ENCODE measurements around the gene CCDC92. TPM values are rescaled to one million over a fixed set of nuclear protein-coding genes. Genes with fewer than 3 reads are reported as not detected.

Gene CCDC92
- total and polyA plus RNA-seq, 2 donors (not counting 3 experiments of a cell fraction or from before 2014, with no cell fraction given) = 41.2 to 41.6 TPM

- no peak for FAIRE-seq
These were observed 25.3 kb upstream of the CCDC92 start for GRCh38 chr12:123997908-123998307.

More at GRCh38 chr12:123997908-123998307, 25.3 kb upstream of the CCDC92 start:
- Histone ChIP-seq H3K36me3 (ENCODE audit: control insufficient read depth in 2 of 2, extremely low read depth in 1 of 2, insufficient read depth in 2 of 2, low read length in 2 of 2) (peaks cover 6 to 7% of the 10 kb centered on the region in 2 experiments), H3K4me1 (ENCODE audit: control insufficient read depth, extremely low read depth, insufficient read depth, low read length) (peaks cover 7% of the 10 kb centered on the region), H3K4me3 (replicated peaks in 1 of 3; ENCODE audit: insufficient read depth in 1 of 3, low read depth in 1 of 3, low read length in 3 of 3) (no peak overlapping the region), H2AFZ (ENCODE audit: low read depth, low read length) (no peak overlapping the region), H4K20me1 (replicated peaks; ENCODE audit: control insufficient read depth, extremely low read depth, insufficient read depth, low read length) (no peaks in the 10 kb centered on the region), H3K79me2 (ENCODE audit: control insufficient read depth, insufficient read depth, low read length) (peaks cover 11% of the 10 kb centered on the region), H3K27ac (ENCODE audit: insufficient read depth, low read depth, low read length) (no peak overlapping the region), H3K9ac (replicated peaks; ENCODE audit: extremely low read depth, insufficient read depth, low read length) (no peak overlapping the region), H3K27me3 (ENCODE audit: control insufficient read depth in 2 of 2, insufficient read depth in 2 of 2, low read length in 2 of 2) (no peaks in the 10 kb centered on the region), H3K9me1 (replicated peaks; ENCODE audit: control insufficient read depth, extremely low read depth, insufficient read depth, low read length) (no peaks in the 10 kb centered on the region), H3K9me3 (replicated peaks; ENCODE audit: control insufficient read depth, insufficient read depth, low read length) (no peaks in the 10 kb centered on the region), H3K4me2 (ENCODE audit: insufficient read depth, low read length) (no peak overlapping the region)
- DNase-seq (ENCODE audit: low read depth, low spot score) = no peak
- ChIA-PET POLR2A (no interaction called here), CTCF (interaction anchor here (1.5 to 1.6 kb wide), 2 partner anchors 35 to 93 kb away, joined by 3 to 6 read pairs; no protein-coding TSS in a partner anchor)
- dilution Hi-C loops (cut with MboI; ENCODE audit: extremely low pct_ligation_motif_present, low sequenced_read_pairs) (no loop called here), intact Hi-C loops (cut with micrococcal nuclease) (no loop called here)
- TF ChIP-seq GATA2 (IDR thresholded peaks at IDR 0.05; ENCODE audit: insufficient read depth, insufficient read length, low read depth, low read length) (no peak), CTCF (IDR thresholded peaks at IDR 0.05; ENCODE audit: extremely low read depth in 1 of 2, insufficient read depth in 1 of 2, low read depth in 1 of 2, low read length in 2 of 2) (no peak), FOS (IDR thresholded peaks at IDR 0.05; ENCODE audit: borderline replicate concordance, insufficient read depth, low read length) (no peak), POLR2A (IDR thresholded peaks at IDR 0.05; ENCODE audit: low read depth, low read length) (no peak), MAX (IDR thresholded peaks at IDR 0.05; ENCODE audit: insufficient read depth, insufficient read length) (no peak), JUN (IDR thresholded peaks at IDR 0.05; ENCODE audit: borderline replicate concordance, insufficient read depth, insufficient read length, low read depth) (no peak), EZH2 (IDR thresholded peaks at IDR 0.05; ENCODE audit: borderline replicate concordance, low read depth, low read length, severe bottlenecking) (no peak), POLR2AphosphoS5 (IDR thresholded peaks at IDR 0.05; ENCODE audit: insufficient read depth, low read depth, low read length) (no peak), MYC (IDR thresholded peaks at IDR 0.05; ENCODE audit: low read depth, low read length) (no peak)
- BruUV-seq (replicated peaks) = no TSS peak
